Measurements from ENCODE around the gene OR6N1. TPM values are rescaled to one million over a fixed set of nuclear protein-coding genes. Genes with fewer than 3 reads are reported as not detected.

Gene OR6N1, protein sequence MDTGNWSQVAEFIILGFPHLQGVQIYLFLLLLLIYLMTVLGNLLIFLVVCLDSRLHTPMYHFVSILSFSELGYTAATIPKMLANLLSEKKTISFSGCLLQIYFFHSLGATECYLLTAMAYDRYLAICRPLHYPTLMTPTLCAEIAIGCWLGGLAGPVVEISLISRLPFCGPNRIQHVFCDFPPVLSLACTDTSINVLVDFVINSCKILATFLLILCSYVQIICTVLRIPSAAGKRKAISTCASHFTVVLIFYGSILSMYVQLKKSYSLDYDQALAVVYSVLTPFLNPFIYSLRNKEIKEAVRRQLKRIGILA
- total RNA-seq: not detected
- long read RNA-seq: 0 reads

DNA sequence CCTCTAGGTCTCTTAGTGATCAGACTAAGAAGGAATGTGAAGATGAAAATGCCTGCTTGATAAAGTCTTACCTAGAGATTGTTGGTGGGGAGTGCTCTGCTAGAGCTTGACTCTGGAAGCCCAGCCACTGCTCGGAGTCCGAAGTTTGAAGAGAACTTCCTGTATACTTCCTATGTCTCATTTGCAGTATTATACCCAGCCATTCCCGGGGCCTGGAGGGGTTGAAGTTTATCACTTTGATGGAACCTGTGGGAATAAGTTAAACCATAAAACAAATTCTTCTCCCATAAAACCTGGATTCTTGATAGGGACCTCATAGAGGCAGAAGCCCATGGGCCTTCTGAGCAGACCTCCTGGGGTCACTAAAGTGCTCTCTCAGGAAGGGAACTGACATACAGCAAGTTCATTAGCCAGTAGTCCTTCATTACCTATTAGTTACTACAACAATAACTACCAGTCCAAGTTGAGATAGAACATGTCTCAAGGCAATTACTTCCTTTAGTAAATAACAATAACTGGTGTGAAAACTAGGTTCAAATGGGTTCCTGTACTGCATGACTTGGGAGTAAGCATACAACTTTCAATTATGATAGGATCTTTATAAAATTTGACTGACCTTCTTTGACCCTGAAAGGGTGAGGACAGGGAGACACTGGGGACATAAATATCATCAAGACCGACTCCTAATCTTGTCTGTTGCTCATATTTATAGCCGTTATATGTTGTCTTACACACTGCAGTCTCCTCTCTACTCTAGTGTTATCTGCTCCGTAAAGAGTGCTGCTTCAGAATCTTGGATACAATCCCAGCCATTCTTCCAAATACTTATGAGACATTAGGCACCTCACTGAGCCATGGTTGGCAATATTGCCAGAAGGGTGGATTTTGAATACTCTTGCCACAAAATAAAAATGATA is at the start of gene OR6N1:
Gene OR6N1 (minus strand): TSS at position 246 of the 917 bp plus-strand sequence. CDS start 5,513 bp downstream, outside the sequence.
- Histone ChIP-seq H3K36me3 (no peaks in the 10 kb centered on the region), H3K9me3 (replicated peaks) (no peaks in the 10 kb centered on the region), H3K4me3 (no peak within 1 kb of the TSS), H3K27ac (replicated peaks) (no peak within 1 kb of the TSS), H3K4me1 (no peaks in the 10 kb centered on the region), H3K27me3 (ENCODE audit: low read depth) (no peaks in the 10 kb centered on the region)
- DNase-seq: no peak
- intact Hi-C loops (cut with micrococcal nuclease): no loop called here
- TF ChIP-seq, protein P1, sequence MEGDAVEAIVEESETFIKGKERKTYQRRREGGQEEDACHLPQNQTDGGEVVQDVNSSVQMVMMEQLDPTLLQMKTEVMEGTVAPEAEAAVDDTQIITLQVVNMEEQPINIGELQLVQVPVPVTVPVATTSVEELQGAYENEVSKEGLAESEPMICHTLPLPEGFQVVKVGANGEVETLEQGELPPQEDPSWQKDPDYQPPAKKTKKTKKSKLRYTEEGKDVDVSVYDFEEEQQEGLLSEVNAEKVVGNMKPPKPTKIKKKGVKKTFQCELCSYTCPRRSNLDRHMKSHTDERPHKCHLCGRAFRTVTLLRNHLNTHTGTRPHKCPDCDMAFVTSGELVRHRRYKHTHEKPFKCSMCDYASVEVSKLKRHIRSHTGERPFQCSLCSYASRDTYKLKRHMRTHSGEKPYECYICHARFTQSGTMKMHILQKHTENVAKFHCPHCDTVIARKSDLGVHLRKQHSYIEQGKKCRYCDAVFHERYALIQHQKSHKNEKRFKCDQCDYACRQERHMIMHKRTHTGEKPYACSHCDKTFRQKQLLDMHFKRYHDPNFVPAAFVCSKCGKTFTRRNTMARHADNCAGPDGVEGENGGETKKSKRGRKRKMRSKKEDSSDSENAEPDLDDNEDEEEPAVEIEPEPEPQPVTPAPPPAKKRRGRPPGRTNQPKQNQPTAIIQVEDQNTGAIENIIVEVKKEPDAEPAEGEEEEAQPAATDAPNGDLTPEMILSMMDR (IDR thresholded peaks at IDR 0.05; ENCODE audit: borderline replicate concordance): no peak

GRCh38 chr1:158821723-158822122 is 49.7 kb upstream of the OR6N1 start:
- Histone ChIP-seq H3K9me3 (replicated peaks) (peaks cover 10% of the 10 kb centered on the region), H3K27ac (replicated peaks) (no peak overlapping the region), H3K4me3 (no peak overlapping the region)

GRCh38 chr1:158819461-158820443 is 47.8 kb upstream of the OR6N1 start:
- no peak for DNase-seq
- intact Hi-C loops (cut with micrococcal nuclease): no loop called here
- Histone ChIP-seq H3K27me3 (ENCODE audit: low read depth) (no peaks in the 10 kb centered on the region), H3K36me3 (no peaks in the 10 kb centered on the region), H3K27ac (replicated peaks) (no peak overlapping the region), H3K4me1 (no peaks in the 10 kb centered on the region), H3K4me3 (no peak overlapping the region), H3K9me3 (replicated peaks) (peaks cover 10% of the 10 kb centered on the region)
- TF ChIP-seq, protein P1 (IDR thresholded peaks at IDR 0.05; ENCODE audit: borderline replicate concordance): no peak

More at GRCh38 chr1:158821723-158822122, 49.7 kb upstream of the OR6N1 start:
- H3K36me3 ChIP-seq: no peaks in the 10 kb centered on the region
- H3K27me3 ChIP-seq (ENCODE audit: low read depth): no peaks in the 10 kb centered on the region
- intact Hi-C loops (cut with micrococcal nuclease): no loop called here
- TF ChIP-seq, protein P1 (IDR thresholded peaks at IDR 0.05; ENCODE audit: borderline replicate concordance): no peak
- DNase-seq: no peak
- H3K4me1 ChIP-seq: no peaks in the 10 kb centered on the region

- Histone ChIP-seq H3K9me3 (replicated peaks) (peaks cover 10% of the 10 kb centered on the region), H3K27me3 (ENCODE audit: low read depth) (no peaks in the 10 kb centered on the region), H3K4me1 (no peaks in the 10 kb centered on the region), H3K4me3 (no peak overlapping the region), H3K36me3 (no peaks in the 10 kb centered on the region), H3K27ac (replicated peaks) (no peak overlapping the region)
- DNase-seq: no peak
- TF ChIP-seq, protein P1 (IDR thresholded peaks at IDR 0.05; ENCODE audit: borderline replicate concordance): no peak
- intact Hi-C loops (cut with micrococcal nuclease): no loop called here
These were observed 47.0 kb upstream of the OR6N1 start for GRCh38 chr1:158818975-158819431.
